Putamen (tissue), 1 donor: ENCODE measurements around the gene MYH9.
"Not testable (repeated sequence)": the region's sequence is repeated elsewhere in the genome, so short reads cannot be mapped to it uniquely, and the experiment has no call there.

Experiments
- DNase-seq: peaks from one replicate; pipeline ENCODE4 v3.0.0-alpha.2; 2016; ENCODE audit warnings: low spot score

MYH9 gene

DNA sequence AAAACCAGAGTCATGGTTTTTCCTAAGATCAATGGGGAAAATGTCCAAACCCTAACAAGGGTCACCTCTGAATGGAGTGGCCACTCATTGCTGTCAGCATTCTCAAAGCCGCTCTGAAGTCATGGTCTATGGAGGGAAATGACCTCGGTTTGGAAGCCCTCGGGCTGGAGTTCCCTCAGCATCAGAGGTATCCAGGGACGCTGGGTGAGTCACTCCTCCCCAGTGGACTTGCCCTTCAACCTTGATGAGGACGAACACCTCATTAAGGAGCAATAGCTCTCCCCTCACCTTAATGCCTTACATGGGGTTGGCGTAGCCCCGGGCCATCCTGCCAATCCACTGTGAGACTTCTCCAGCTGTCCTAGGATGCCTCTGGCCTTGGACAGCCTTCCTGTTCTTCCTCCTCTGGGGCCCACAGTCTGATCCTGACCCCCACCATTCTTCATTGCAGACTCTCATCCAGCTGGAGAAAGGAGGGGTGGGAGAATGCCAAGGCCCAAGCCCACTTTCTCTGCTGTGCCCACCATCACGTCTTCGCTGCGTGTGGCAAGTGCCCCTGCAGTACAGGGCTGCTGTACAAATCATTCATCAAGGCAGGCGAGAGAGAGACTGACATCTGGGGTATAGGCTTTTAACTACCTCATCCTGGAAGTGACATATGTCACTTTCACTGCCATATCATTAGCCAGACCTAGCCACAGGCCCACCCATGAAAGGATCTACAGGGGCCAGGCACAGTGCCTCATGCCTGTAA is 25.4 kb upstream of the MYH9 start:
- DNase-seq, result no peak

DNA sequence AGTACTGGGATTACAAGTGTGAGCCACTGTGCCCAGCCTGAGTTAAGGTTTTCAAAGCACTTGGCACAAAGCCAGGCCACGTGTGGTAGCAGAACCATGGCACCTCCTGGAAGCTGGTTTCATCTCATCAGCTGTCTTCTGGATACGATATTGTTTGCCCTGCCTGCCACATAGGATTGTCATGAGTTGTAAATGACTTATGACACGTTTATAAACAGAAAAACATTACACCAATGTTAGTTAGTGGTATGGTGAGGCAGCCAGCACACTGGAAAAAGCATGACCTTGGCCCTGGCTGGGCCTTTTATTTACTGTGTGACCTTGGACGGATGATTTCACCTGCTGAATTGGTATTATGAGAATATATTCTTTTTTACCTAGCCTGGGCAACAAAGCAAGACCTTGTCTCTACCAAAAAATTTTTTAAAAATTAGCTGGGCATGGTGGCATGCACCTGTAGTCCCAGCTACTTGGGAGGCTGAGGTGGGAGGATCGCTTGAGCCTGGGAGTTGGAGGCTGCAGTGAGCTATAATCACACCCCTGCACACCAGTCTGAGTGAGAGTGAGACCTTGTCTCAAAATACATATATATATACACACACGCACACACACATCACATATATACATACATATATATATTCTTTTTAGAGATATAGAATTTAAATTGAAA is 24.0 kb upstream of the MYH9 start:
- no peak for DNase-seq

DNA sequence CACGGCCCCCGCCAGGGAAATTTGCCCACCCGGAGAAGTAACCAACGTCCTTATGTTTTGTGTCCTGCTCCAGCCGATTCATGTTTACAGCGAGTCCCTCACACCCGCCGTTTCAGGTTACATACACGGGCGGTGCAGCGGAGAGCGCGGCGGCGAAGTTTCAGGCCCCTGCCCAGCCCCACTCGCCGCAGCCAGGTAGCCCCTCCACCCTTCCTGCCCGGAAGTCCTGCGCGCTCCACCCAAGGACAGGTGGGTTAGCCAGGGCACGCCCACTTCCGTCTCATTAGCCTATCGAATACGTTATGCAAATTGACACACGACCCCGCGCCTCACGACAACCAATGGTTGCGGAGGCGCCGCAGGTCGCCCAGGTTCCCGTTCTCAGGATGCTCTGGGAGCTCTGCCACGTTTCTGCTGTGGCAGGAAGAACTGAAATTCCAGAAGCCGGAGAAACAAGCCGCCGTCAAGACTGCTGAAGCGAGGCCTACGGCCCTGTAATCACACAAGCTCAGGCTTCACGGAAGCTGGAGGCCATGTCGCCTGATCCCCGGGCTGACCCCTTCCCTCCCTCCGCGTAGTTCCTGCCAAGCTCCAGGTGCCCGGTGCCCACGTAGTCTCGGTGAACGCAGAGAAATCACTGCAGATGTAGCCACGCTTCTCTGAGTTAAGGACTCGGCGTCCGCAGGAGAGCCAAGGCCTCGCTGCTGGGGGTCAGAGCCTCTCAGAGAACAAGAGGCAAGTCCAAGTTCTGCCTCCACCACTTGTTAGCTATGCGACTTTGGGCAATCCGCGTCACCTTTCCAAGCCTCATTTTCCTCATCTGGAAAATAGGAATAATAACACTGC is 22.4 kb upstream of the MYH9 start:
- DNase-seq, result peak; percentile 75

DNA sequence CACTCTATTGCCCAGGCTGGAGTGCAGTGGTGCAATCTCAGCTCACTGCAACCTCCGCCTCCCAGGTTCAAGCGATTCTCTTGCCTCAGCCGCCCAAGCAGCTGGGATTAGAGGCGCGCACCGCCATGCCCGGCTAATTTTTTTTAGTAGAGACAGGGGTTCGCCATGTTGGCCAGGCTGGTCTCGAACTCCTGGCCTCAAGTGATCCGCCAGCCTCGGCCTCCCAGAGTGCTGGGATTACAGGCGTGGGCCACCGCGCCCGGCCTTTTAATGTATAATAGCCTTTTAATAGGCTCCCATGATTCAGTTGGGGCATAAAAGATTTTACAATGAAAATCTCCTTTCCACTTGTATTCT is 21.8 kb upstream of the MYH9 start:
- not testable (repeated sequence) for DNase-seq

DNA sequence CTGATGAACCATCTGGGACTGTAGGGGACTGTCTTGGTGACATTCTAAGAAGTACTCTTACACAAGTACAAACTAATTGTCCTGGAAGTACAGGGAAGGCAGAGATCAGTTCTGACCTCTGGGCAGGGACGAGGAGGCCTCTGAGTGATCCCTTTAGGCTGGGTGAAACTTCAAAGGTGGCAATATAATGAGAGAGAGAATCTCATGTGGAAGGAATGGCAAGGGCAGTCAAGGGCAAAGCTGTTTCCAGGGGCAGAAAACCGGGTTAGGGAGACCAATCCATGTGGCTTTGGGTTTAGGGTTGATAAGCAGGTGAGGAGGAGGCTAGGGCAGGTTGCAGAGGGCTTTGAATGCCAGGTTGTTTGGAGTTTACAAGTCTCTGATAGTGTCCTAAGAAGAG is 21.3 kb upstream of the MYH9 start:
- no peak for DNase-seq

DNA sequence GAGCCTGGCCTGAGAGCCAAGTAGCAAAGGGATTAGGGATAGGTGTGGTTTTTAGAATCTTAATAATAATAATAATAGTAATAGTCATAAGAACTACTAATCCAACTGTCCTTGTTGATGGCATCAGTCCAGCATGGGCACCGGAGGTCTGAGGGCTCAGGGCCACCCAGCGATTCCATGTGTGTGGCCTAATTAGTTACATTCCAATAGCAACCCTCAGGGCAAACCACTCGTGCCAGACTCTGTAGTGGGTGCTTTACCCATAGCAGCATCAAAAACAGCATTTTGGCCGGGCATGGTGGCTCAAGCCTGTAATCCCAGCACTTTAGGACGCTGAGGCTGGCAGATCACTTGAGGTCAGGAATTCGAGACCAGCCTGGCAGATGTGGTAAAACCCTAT is 19.0 kb upstream of the MYH9 start:
- DNase-seq, result no peak

DNA sequence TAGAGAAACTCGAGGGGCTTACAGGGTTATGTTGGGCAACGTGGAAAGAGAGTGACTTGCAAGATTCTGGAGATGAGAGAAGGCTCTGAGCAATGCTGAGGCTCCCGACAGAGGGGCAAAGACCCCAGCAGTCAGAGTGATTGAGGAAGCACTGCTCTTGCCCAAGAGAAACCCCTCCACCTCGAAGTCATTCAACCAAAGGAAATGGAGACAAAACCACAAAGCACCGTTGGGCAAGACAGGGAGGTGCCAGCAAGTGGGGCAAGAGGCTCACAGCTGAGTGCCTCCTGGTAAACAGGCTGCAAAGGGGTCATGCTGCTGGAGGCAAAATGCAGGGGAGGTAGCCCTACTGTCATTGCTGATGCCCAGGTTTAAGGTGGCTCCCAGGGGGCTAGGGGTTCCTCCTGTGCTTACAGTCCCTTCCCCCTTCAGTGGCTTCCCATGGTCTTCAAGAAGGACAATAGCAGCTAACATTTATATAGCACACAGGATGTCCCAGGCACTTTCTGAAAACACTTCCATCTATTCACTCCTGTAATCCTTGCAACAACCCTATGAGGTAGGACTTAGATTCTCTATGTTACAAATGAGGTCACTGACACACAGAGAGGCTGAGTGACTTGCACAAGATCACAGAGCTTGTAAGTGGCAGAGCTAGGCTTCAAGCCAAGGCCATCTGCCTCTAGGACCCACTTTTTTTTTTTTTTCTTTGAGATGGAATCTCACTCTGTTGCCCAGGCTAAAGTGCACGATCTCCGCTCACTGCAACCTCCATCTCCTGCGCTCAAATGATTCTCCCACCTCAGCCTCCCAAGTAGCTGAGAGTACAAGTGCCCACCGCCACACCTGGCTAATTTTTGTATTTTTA is 18.1 kb upstream of the MYH9 start:
- no peak for DNase-seq

DNA sequence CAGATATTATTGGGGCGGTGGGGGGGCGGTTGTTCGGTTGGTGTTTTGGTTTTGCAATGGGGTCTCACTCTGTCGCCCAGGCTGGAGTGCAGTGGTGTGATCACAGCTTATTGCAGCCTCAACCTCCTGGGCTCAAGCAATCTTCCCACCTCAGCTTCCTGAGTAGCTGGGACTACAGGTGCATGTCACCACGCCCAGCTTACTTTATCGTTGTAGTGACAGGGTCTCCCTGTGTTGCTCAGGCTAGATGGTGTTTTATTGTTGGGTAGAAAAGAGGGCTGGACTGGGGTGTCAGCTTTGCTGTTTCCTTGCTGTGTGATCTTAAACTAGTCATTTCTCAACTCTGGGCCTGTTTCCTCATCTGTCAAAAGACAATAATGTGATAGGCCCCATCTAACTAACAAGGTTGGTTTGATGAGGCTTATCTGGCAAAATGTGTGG is 17.5 kb upstream of the MYH9 start:
- no peak for DNase-seq

DNA sequence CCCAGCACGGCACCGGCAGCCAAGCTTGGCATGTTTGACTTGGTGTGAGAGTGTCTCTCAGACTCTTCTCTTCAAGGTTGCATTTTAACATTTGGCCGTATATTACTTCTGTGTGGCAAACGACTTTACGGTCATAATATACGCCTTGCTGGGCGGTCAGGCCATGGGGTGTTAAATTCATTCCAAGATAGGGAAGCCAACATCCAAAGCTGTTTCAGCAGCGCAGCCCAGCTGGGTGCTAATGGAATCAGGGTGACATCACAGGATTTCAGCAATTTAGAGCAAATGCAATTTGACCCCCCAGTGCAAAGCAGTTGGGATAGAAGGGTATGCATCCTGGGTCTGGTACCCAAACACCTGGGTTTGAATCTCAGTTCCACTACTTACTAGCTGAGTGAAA is 16.7 kb upstream of the MYH9 start:
- DNase-seq, result no peak

DNA sequence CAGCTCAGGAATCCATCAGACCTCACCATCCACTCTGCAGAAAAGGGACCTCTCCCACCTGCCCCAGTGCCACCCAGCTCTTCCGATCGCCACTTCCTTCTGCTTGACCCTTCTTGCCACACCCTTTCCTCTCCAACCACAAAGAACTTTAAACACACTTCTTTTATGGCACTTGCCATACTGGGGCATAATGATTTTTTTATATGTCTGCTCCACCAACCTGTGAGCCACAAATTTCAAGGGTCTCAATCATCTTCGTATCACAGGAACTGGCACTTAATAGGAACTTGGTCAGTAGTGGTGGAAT is 11.7 kb upstream of the MYH9 start:
- no peak for DNase-seq

DNA sequence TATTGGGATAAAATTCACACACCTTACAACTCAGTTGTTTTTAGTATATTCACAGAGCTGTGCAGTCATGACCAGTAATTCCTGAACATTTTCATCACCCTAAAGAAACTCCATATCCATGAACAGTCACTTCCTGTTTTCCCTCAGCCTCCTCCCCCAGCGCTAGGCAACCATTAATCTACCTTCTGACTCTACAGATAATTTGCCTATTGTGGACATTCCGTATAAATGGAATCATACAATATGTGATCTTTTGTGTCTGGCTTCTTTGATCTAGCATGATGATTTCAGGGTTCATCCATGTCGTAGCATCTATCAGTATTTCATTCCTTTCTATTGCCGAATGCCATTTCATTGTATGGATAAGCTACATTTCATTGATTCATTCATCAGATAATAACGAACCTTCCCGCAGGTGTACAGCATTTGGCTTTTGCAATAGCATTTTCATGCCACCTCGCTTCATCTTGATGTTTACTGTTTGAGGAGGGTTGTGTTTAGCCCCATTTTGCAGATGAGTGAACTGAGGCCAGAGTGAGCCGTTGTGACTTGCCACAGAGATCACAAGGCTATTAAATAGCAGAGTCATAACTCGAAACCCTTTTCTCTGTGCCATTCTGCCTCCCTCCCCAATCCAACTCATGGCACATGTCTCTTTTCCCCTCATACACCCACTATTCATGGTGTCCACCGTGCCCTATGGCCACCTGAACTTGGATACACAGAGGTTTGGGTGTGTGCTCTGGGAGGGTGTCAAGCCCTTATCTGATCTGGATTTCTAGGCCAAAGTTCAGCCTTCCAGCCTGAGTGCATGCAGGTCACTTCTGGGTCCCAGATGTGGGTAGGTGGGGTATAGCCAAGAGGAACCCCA is 11.1 kb upstream of the MYH9 start:
- no peak for DNase-seq

DNA sequence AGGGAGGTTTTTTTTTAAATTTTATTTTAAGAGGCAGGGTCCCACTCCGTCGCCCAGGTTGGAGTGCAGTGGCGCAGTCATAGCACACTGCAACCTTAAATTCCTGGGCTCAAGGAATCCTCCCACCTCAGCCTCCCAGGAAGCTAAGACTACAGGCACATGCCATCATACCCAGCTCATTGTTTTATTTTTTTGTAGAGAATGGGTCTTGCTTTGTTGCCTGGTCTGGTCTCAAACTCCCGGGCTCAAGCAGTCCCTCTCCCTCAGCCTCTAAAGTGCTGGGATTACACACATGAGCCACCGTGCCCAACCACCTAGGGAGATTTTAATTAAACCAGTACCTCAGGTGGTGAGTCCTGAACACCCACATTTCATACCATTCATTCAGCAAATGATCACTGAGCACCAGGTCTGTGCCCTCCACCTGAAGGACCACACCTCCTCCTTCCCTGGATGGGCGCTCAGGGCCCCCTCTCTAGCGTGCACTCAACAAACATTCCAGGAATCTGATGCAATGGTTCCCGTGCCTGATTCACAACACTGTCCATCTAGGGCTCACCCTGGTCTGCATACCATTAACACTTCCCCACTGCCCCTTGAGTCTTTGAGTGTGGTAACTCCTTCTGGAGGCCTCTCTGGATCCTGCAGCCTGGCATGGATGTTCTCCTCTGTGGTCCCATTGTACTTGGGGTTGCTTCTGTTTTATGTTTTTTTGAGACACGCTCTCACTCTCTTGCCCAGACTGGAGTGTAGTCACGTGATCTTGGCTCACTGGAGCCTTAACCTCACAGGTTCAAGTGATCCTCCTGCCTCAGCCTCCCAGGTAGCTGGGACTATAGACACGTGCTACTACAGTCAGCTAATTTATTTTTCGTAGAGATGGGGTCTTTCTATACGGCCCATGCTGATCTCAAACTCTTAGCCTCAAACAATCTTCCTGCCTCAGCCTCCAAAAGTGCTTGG is 9.6 kb upstream of the MYH9 start:
- DNase-seq, result no peak

DNA sequence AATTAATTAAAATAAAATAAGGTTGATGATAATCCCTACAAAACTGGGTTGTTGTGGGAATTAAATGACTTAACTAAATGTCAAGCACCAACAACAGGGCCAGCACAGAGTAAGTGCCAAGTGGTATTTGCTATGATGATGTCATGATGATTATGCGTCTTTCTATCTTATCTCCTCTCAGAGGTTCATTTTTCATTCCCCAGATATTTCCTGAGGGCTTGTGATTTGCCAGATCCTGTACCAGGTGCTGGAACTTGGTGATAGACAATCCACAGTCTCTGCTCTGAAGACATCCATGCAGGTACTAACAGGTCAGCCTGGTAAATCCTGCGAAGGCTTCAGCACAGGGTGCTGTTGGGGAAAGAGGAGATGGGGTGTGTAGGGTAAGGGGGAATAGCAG is 8.1 kb upstream of the MYH9 start:
- no peak for DNase-seq

DNA sequence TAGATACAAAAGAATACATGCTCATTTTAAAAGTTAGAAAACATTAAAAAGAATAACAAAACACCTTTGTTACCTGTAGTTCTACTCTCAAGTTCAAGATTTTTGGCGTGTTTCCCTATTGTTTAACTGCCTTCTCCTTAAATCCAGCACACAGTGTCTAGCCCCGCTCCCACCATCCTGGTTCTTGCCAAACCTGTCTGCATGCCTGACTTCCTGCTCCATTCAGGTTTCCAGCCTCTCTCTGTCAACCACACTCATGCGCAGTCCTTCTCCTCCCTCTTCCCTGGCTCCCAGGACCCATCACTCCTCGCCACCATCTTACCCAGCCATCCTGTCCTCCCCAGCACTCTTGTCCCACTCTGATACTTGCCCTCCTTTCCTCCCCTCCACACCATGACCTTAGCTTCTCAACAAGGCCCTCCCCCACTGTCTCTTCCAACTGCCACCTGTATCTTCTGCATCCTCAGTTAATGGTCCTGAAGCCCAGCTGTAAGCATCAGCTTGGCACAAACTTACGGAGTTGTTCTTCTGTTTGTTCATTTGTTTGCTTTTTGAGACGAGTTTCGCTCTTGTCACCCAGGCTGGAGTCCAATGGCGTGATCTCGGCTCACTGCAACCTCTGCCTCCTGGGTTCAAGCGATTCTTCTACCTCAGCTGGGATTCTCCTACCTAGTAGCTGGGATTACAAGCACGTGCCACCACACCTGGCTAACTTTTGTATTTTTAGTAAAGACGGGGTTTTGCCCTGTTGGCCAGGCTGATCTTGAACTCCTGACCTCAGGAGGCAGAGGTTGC is 7.5 kb upstream of the MYH9 start:
- DNase-seq, result no peak

DNA sequence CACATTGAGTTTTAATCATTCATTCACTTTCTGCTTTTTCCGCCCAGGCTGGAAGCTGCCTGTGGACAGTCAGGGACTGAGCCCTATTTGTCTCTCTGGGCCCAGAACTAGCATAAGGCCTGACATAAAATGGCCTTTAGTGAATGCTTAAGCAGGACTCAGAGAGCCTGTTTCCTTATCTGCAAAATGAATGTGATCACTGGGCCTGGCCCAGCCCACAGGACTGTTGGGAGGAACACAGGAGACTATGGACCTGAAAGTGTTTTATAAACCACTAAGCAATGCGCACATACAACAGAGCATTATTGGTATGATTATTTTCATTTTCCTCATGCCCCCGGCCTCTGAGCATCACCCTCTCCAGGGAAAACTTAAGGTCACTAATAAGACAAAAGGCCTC is 3.9 kb upstream of the MYH9 start:
- no peak for DNase-seq

DNA sequence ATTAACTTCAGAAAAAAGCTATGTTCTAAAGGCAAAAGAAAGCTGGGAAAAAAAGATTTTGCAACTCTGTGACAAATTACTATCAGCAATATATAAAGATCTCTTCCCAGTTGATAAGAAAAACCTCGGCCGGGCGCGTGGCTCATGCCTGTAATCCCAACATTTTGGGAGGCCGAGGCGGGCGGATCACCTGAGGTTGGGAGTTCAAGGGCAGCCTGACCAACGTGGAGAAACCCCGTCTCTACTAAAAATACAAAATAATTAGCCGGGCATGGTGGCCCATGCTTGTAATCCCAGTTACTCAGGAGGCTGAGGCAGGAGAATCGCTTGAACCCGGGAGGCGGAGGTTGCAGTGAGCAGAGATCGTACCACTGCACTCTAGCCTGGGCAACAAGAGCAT is 1.4 kb upstream of the MYH9 start:
- DNase-seq, result not testable (repeated sequence)

DNA sequence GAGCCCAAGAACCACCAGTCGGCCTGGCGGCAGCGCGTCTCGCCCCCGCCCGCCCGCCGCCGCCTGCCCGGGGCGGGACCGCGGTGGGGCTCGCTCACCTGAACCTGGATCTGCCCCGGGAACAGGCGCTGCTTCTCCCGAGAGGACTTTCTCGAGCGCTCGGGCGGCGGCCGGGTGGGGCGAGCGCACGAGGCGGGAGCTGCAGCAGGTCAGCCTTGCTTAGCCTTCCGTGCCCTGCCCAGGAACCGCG is 133 bp downstream of the MYH9 start:
- no peak for DNase-seq

DNA sequence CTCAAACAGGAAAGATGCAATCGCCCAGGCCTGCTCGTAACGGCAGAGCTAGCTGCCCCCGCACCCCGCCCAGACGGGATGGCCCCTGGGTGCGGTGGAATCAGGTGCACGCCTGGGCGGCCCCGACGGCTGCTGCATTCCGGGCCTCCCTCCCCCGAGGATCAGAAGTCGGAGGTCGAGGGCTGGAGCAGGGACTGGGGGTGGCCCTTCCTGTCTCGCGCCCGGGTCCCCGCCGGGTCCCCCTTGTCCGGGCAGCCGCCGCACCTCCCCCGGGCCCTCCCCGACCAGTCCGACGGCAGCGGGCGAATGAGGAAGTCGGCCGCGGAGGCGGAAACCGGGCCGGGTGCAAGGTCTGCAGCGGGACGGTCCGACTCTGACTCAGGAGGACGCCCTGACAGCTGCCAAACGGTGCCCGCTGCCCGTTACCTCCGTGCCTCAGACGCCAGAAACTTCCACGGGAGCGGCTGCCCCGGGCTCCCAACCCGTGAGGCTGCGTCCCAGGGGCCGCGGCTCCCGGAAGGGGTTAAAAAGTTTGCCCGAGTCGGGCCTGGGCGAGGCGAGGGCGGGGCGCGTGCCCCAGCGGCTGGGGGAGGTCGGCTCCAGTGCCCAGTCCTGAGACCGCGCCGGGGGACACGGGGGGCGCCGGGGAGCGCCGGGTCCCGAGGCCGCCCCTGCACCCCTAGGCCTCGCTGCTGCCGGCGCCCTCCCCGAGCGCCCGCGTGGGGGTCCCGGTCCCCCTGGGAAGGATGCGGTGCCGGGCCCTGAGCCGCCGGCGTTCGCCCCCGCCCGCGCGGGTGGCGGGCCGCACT is 663 bp downstream of the MYH9 start:
- peak; percentile 17 for DNase-seq
